Activated CD8-positive, alpha-beta memory T cell treated with anti-CD3 and anti-CD28 coated beads, Interleukin-2, amount 50 U/mL, for 48 hours (primary cell): ENCODE measurements around the gene KIF23.
"Not testable (repeated sequence)": the region's sequence is repeated elsewhere in the genome, so short reads cannot be mapped to it uniquely, and the experiment has no call there.

Experiments
- DNase-seq: peaks from one replicate; pipeline ENCODE4 v3.0.0-alpha.2; 2020

KIF23 gene

GRCh38 chr15:69413822-69414700, at the start of gene KIF23:
Gene KIF23 (plus strand): TSS chr15:69414349. CDS start chr15:69414466, 117 bp downstream.
- peak; percentile 94 for DNase-seq

DNA sequence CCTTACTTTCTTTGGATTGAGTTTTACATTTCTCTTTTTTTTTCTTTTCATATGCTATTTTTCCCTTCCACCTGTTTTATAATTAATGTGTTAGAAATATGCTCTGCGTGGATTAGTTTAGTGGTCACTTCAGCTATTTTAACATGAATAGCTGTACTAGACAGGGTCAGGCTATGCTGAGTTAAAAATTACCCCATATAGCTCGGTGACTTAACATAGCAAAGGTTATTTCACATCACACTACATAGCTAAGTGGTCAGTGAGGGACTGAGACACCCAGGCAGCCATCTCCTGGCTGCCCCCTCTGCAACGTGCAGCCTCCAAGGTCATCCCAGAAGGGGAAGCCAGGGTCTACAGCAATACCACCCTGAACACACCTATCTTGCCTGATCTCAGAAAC, 46.9 kb upstream of the KIF23 start:
- no peak for DNase-seq

GRCh38 chr15:69369631-69370030, 44.5 kb upstream of the KIF23 start:
- DNase-seq, result no peak

DNA sequence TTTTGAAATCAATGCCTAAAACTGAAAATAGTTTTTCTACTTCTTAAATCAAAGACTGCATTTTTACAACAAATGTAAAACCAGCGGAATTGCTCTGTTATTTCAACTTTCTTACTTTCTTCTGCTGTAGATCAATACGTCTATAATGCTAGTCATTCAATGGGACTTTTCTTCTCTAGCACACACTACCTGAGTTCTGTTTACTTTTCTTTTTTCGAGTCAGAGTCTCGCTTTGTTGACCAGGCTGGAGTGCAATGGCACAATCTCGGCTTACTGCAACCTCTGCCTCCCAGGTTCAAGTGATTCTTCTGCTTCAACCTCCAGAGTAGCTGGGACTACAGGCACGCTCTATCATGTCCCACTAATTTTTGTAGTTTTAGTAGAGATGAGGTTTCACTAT, 40.7 kb upstream of the KIF23 start:
- no peak for DNase-seq

- no peak for DNase-seq
Observed at GRCh38 chr15:69375151-69375790, 38.9 kb upstream of the KIF23 start.

DNA sequence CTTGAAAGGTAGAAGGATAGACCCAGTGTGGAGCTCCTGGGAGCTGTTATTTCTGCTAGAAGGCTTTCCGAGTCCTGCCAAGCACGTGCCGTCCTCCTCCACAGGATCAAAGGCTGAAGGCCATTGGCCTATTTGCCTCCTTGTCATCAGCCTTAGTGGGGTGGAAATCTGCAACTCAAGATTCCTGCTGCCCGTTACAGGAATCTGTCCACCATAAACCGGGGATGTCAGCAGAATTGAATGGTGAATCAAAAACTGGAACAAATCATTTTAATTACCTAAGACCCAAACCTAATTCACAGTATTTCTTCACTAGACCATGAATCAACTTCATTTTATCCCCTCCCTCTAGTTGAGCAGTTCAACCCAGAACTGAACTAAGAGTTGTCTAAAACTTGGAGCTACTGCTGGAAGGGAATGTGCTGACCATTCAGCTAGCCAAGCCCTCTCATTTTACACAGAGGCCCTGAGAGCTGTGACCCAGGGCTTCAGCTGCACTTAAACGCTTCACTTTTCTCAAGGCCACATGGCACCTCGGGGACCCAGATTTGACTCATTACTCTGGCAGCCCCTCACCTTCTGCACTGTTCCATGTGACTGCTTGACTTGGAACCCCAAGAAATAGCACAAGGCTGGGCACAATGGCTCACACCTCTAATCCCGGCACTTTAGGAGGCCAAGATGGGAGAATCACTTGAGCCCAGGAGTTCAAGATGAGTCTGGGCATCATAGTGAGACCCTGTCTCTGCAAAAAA, 36.8 kb upstream of the KIF23 start:
- no peak for DNase-seq

GRCh38 chr15:69380100-69380725, 33.9 kb upstream of the KIF23 start:
- DNase-seq, result no peak

- no peak for DNase-seq
Observed at GRCh38 chr15:69380726-69381105, 33.4 kb upstream of the KIF23 start.

DNA sequence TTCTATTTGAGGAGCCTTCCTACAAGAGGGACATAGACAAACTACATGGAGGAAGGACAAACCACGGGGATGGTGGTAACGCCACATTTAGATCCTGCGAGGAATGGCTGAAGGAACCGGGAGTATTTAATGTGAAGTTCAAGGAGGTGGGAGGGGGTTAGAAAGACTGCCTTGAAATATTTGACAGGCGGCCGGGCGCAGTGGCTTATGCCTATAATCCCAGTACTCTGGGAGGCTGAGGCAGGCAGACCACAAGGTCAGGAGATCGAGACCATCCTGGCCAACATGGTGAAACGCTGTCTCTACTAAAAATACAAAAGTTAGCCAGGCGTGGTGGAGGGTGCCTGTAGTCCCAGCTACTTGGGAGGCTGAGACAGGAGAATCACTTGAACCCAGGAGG, 32.0 kb upstream of the KIF23 start:
- not testable (repeated sequence) for DNase-seq

- DNase-seq, result not testable (repeated sequence)
Observed at GRCh38 chr15:69384066-69384465, 30.1 kb upstream of the KIF23 start.

GRCh38 chr15:69384626-69385598, 29.2 kb upstream of the KIF23 start:
- DNase-seq, result no peak

GRCh38 chr15:69385831-69386230, 28.3 kb upstream of the KIF23 start:
- no peak for DNase-seq

GRCh38 chr15:69386284-69386683, 27.9 kb upstream of the KIF23 start:
- no peak for DNase-seq

DNA sequence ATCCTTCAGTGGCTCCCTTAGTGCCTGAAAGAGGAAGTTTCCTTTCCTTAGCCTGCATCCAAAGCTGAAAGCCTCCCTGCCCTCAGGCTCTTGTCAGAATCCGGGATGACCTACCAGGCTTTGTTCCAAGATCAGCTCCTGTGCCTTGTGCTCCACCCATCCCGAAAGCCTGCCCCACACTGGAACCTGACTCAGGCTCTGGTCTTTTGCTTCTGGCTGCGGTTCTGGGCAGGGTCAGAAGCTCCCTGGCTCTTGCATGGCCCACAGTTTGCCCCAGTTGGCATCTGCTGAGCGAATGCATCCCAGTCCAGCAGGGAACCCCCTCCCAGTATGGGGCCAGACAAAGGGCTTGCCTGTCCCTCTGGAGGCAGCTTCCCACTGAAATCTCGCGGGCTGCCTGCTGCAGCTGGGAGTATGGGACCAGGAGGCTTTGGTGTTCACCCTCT, 25.9 kb upstream of the KIF23 start:
- peak; percentile 20 for DNase-seq

DNA sequence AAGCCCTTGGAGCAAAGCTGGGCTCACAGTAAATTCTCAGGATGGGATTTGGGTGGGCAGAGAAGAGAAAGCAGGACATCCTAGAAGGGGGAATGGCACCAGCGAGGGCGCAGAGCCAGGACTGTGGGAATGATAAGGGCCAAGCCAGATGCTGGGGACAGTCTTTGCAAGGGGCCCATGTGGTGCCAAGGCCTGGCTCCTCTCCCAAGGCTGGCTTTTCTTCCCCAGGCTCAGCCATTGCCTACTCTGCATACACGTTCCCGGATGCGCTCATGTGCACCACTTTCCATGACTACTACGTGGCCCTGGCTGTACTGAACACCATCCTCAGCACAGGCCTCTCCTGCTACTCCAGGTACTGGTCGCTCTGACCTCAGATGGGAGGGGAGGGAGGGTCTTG, 24.7 kb upstream of the KIF23 start:
- DNase-seq, result peak; percentile 13

DNA sequence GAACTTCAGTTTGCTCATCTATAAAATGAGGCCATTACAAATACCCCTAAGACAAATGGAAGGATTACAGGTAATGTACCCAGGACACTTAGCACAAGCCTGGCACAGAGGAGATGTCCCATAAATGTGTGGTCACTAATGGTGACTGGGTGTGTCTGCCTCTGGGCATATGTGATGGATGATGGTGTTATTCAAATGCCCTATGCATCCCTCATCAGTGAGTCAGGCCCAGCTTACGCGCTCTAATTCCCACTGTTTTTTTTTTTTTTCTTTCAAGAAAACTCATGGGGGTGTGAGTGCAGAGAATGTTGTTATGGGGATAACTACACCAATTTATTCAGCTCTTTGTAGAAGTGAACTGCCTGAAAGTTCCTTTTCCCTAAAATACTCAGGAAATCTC, 23.6 kb upstream of the KIF23 start:
- DNase-seq, result peak; percentile 10

DNA sequence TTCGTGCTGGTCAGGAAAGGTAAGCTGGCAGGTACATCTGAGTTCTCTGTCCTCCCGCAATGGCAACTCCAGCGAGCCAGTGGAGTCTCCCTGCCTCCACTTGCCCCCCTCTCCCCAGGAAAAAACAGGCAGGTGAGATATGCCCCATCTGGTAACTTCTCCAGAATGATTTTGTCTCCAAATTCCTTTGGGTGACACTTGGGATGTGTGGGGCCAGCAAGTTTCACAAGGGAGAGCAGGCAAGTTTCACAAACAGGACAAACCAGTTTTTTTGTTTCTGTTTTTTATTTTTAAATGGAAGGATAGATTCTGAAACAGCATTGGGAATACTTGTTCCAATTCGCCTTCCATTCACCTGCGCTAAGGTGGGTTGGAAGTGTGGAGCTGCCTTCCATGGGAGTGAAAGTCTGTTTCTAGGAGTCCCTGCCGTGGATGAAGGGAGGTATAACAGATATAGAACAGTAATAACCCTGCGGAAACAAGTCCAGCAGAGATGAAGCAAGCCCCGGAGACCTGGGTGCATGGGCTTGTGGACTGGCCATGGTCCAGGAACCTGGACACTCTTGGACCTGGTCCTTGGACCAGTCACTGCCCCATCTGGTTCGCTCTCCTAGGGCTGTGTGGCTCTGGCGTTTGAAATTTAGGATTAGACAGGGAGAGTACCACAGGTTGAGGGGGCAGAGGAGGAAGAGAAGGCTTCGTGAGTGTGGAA, 22.9 kb upstream of the KIF23 start:
- DNase-seq, result peak; percentile 25

DNA sequence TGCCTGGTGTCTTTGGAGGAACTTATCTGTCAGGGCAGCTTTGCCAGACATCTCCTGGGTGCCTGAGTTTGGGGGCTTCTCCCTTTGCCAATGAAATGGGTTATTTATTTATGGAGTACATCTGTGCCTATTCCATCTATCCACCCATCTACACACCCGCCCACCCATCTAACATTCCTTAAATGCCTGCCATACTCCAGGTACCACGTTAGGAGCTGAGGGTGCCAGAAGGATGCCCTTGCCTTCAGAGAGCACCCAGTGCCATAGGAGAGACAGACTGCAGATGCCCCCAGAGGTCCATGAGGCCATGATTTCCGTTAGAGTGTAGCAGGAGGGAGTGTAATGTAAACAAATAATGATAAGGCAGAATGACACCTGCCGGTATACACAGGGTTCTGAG, 21.8 kb upstream of the KIF23 start:
- peak; percentile 13 for DNase-seq

DNA sequence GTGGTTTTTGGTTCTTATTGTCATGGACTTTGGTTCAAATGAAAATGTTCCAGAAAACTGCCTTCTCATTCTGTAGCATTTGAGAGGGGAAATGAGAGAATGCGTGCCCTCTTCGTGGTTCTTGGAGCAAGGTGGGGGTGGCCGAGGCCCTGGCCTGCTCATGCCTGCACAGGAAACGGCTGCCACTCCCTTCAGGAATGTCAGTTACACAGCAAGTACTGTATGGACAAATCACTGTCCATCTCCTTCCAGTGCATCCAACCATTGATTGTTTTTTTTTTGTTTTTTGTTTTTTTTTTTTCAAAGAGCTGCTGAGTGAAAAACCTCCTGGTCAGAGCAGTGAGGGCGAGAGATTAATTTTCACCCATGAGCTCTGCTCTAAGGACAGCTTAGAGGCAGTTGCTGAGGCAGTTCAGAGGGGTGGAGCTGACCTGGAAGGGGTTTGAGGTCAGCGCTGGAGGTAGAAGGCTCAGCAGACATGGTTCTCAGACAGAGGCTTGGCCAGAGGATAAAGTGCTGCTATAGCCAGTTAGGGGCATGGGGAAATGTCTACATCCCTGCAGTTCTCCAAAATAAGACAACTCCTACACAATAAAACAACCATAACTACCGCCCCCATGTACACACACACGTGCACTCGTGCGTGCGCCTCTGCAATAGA, 20.2 kb upstream of the KIF23 start:
- DNase-seq, result peak; percentile 30

GRCh38 chr15:69394556-69395282, 19.4 kb upstream of the KIF23 start:
- peak; percentile 99 for DNase-seq
